IPS-NIHi11 (cell line): Measurements from ENCODE around the gene HARS2.
"Not testable (repeated sequence)": the region's sequence is repeated elsewhere in the genome, so short reads cannot be mapped to it uniquely, and the experiment has no call there.

Source experiments
- DNase-seq: peaks from one replicate; pipeline ENCODE4 v3.0.0; 2012; ENCODE audit warnings: mixed read lengths, low spot score

The HARS2 gene

DNA sequence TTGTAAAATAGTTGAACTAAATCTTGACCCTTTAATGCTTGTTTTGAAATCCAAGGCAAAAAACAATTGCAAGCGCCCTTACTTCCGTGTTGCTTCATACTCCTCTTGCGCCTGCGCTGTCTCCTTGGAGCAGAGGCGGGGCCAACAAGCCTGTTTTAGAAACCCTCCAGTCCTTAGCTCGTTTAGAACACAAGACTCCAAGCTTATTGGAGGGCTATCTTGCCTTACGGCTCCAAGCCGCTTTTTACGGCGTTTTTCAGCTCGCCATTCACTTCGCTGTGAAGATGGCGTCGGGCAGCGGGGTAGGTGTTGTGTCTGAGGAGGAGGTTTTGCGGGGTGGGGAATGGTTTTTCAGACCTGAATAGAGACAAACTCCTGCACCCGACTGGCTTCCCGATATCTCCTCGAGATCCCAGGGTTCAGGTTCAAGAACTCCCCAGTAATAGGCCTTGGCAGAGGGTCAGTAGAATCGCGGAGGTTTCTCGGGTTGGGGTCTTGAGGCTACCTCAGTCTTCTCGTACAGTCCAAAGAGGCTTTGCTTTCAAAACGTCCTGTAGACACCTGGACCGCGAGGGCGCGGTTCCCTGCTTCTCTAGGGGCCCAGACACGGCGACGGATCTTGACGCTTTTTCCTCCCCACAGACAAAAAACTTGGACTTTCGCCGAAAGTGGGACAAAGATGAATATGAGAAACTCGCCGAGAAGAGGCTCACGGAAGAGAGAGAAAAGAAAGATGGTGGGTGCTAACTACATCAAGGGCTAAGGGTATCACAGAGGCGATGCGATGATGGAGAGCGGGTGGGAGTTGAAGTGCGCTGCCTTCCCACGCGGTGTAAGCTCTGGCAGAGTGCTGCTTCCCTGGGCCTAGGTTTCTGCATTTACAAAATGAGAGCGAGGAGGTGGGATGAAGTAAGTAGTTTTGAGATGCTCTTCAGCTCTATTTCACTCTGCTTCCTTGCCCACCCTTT lies 9.2 kb downstream of the HARS2 start, which contains the start of gene ZMAT2:
Gene ZMAT2, plus strand, starts transcription at position 271 of the 968 bp plus-strand sequence. Its CDS starts 14 bp downstream, at position 285.
- DNase-seq: peak; percentile 94

DNA sequence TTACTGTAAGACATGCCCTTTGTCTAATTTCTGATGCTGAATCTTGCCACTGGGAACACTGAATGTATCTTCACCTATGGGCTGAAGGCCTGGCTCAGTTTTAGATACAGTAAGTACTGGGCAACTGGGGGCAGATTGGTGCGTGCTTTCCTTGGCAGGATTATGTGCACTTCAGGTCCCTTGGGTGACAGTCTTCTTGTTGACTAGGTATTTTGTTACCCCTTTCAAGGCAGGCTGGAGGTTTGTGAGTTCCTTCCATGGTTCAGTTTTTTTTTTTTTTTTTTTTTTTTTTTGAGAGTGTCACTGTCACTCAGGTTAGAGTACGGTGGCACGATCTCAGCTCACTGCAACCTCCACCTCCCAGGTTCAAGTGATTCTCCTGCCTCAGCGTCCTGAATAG lies 16.6 kb downstream of the HARS2 start:
- DNase-seq: no peak

DNA sequence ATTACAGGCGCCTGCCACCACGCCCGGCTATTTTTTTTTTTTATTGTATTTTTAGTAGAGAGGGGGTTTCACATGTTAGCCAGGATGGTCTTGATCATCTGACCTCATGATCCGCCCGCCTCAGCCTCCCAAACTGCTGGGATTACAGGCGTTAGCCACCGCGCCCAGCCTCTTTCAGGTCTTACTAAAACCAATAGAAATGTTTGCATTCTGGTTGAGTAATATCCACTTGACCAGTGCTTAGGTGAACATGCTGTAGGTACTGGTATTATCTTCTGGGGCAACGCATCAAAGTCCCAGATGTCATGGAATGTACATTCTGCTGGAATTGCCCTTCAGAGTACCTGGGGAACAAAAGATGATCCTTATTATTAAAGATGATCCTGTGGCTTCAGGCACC lies 17.5 kb downstream of the HARS2 start:
- not testable (repeated sequence) for DNase-seq

DNA sequence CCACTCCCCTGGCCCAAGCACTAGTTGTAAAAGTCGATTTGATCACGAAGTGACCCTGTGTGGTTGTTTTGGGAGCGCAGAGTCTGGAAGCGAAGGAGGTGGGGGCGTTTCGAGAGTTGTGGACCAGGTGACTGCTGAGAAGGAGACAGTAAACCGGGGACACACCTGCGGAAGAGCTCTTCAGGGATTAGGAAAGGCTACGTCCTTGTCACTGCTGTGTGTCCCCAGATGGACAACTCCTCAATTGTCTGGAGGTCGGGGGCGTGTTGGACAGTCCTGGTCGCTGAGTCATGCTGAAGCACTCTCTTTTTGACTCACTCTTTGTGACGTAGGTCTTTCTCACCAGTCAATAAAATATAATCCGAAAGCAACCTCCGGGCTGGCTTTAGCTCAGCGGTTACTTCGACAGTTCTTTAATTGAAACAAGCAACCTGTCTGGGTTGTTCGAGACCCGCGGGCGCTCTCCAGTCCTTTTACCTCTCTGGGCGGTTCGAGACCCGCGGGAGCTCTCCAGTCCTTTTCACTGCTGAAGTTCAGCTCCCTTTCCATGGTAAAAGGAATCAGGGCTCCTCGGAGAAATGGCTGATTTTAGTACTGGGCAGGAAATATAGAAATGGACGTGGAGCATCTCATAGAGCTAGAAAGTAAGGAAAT lies 19.8 kb downstream of the HARS2 start:
- peak; percentile 77 for DNase-seq

DNA sequence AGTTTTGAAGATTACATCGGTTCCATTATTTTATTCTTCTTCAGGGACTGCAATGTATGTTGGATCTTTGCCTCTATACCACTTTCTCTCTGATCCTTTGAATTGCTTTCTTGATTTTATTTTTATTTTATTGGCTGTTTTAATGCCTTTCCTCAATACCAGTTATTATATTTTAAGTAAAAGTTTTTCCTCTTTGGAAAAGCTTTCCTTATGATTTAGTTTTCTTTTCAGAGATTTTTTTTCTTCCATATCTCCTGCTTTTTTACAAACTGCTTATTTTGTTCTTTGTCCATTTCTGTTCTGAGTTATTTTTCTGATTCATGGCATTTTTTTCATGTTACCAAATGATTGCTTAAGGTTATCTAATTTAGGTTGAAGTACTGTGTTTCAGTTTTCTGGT lies 20.5 kb downstream of the HARS2 start:
- no peak for DNase-seq

DNA sequence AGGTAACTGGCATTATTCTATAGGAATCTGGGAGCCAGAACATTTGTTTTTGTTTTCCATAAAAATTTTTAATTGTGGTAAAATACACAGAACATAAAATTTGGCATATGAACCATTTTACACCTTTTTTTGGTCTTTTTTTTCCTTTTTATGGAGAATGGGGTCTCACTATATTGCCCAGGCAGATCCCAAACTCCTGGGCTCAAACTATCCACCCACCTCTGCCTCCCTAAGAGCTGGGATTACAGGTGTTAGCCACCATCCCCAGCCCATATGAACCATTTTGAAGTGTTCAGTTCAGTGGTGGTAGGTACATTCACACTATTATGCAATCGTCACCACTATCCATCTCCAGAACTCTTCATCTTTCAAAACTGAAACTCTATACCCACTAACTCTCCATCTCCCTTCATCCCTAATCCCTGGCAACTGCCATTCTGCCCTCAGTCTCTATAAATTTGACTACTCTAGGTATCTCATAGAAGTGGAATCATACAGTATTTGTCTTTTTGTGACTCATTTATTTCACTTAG lies 22.4 kb downstream of the HARS2 start:
- no peak for DNase-seq

DNA sequence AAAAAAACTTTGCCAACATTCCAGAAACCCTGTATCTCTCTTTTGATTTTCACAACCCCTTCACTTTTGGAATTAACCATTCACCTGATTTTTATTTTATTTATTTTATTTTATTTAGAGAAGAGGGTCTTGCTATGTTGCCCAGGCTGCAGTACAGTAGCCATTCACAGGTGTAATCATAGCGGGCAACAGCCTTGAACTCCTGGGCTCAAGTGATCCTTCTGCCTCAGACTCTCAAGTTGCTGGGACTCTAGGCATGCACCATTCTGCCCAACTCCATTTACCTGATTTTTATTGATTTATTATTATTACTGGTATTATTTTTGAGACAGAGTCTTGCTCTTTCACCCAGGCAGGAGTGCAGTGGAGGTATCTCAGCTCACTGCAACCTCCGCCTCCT lies 25.0 kb downstream of the HARS2 start:
- DNase-seq: not testable (repeated sequence)

DNA sequence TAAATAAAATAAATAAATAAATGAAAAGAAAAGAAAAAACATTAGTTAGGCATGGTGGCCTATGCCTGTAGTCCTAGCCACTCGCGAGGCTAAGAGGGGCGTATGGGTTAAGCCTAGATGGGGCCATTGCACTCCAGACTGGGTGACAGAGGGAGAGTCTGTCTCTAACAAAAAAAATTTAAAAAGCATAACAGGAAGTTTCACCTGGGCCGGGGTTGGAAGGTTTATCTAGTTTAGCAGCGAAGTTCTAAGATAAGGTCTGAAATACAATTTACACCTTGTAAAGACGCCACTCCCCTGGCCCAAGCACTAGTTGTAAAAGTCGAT lies 27.0 kb downstream of the HARS2 start:
- no peak for DNase-seq

DNA sequence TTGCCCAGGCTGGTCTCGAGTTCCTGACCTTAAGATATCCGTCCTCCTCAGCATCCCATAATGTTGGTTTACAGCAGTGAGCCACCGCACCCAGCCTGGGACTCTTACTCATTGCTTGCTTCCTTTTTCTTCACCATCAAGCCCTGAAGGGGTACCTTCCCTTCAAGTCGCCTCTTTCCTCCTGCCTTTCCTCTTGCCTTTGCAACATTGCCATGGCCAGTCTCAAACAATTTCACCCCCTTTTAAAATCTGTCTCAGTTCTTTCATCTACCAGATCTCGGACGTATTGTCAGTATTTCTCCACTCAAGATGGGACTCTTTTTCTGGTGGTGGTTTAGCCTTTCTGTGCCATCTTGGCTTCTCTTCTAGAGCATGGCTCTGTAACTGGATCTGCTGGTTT lies 29.5 kb downstream of the HARS2 start:
- DNase-seq: not testable (repeated sequence)

DNA sequence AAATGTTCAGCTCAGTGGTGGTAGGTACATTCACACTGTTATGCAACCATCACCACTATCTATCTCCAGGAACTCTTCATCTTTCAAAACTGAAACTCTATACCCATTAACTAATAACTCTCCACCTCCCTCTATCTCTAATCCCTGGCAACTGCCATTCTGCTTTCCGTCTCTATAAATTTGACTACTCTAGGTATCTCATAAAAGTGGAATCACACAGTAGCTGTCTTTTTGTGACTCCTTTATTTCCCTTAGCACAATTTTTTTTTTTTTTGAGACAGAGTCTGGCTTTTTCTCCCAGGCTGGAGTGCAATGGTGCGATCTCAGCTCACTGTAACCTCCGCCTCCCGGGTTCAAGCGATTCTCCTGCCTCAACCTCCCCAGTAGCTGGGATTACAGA lies 30.1 kb downstream of the HARS2 start:
- not testable (repeated sequence) for DNase-seq

DNA sequence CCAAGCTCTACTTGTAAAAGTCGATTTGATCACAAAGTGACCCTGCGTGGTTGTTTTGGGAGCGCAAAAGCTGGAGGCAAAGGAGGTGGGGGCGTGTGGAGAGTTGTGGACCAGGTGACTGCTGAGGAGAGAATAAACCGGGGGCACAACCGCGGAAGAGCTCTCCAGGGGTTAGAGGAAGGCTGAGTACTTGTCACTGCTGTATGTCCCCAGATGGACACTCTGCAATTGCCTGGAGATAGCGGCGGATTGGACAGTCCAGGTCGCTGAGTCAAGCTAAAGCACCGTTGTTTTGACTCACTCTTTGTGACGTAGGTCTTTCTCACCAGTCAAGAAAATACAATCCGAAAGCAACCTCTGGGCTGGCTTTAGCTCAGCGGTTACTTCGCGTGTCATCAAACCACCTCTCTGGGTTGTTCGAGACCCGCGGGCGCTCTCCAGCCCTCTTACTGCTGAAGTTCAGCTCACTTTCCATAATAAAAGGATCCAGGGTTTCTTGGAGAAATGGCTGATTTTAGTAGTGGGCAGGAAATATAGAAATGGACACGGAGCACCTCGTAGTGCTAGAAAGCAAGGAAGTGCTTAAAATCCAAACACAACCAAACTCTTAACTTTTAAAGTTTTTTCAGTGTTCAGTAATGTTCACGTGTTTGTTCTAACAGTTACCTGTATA lies 34.7 kb downstream of the HARS2 start:
- DNase-seq: peak; percentile 74

DNA sequence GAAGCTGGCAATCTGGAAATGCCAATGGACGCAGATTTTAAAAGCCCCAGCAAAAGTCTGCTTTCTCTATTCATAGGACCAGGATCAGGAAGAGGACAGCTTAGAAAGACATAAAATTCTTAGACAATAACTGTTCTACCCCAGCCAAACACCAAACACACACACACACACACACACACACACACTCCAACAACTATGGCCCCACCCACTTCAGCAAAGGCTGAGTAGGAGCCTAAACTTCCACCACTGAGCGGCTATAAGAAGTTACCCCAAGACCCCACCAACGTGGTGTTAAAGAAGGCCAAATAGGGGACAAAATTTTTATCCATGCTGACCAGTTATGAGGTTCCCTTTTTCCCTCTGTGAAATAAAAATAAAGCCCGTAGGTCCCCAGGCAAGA lies 41.8 kb downstream of the HARS2 start:
- no peak for DNase-seq

DNA sequence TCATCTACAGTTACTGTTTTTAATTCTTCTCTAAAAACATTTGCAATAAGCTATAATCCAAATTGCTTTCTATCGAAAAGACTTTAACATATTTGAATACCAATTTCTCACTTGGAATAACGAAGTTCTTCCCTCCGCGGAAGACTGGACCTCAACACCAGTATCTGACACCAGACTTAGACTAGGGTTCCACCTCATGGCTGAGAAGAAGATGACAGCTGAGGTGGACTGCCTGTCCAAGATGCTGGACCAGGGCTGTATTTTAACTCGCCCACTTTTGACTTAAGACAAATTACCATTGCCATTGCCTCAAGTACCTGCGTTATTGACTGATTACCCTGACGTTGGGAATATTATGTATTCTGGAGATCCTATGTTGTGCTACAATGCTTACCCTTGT lies 43.1 kb downstream of the HARS2 start:
- peak; percentile 11 for DNase-seq

DNA sequence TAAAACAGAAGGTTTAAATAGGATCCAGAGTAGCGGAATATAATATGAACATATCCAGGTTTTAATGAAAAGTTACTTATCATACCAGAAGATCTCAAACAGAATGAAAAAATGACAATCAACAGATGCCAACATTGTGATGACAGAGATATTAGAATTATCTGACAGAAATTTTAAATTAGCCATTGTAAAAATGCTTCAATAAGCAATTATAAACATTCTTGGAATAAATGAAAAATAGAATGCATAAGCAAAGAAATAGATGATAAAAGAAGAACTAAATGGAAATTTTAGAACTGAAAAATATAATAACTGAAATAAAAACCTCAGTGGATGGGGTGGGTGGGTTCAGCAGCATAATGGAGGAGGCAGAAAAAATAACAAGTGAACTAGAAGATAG lies 46.2 kb downstream of the HARS2 start:
- no peak for DNase-seq

DNA sequence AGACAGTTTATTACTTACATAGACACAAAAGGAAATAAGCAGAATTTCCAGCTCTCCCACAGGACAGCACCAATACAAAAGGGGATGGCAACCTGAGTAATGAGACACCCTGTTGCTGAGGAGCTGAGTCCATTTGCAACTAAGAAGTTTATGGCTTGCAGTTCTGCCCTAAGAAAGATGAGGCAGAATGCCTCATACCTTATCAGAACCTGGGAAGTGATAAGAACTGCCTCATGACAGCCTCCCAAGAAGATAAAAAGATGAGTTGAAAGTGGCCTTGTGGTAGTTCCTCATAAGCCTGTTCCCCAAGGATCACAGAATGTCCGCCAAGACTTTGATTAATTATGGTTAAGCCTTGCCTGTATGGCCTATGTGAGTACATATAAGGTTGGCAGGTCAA lies 50.7 kb downstream of the HARS2 start:
- no peak for DNase-seq
